Karpas-422 (cell line): ENCODE results near the gene MED22. TPM values are rescaled to one million over a fixed set of nuclear protein-coding genes. Genes with fewer than 3 reads are reported as not detected.
"Not testable (repeated sequence)": the region's sequence is repeated elsewhere in the genome, so short reads cannot be mapped to it uniquely, and the experiment has no call there.

Source experiments
- DNase-seq: peaks from one replicate; pipeline ENCODE4 v3.0.0-alpha.2; 2015
- H2AFZ ChIP-seq: fragments of 200-600 bp; sonication (generic); 2 replicates; pipeline ENCODE4 v1.6.1; 2014; ENCODE audit warnings: antibody characterized with exemption, low read length, mixed read lengths
- H3K27ac ChIP-seq: fragments of 200-600 bp; sonication (generic); 2 replicates; pipeline ENCODE4 v1.5.1; 2014; ENCODE audit warnings: mild to moderate bottlenecking, low read length, moderate library complexity
- H3K27me3 ChIP-seq: fragments of 200-600 bp; sonication (generic); 2 replicates; pipeline ENCODE4 v1.6.1; 2014; ENCODE audit warnings: low read length, mixed read lengths
- H3K36me3 ChIP-seq: fragments of 200-600 bp; sonication (generic); 2 replicates; pipeline ENCODE4 v1.6.1; 2014; ENCODE audit warnings: low read length, mixed read lengths; ENCODE audit not compliant: insufficient read depth
- H3K4me1 ChIP-seq: fragments of 200-600 bp; sonication (generic); 2 replicates; pipeline ENCODE4 v1.6.1; 2014; ENCODE audit warnings: mild to moderate bottlenecking, low read length, mixed read lengths
- H3K4me2 ChIP-seq: fragments of 200-600 bp; sonication (generic); 2 replicates; pipeline ENCODE4 v1.6.1; 2014; ENCODE audit warnings: low read length, low read depth, mild to moderate bottlenecking; ENCODE audit not compliant: poor library complexity, severe bottlenecking
- H3K4me3 ChIP-seq: fragments of 200-600 bp; sonication (generic); 2 replicates; pipeline ENCODE4 v1.5.1; 2014; ENCODE audit warnings: mild to moderate bottlenecking, antibody characterized with exemption, low read length, mixed read lengths
- H3K79me2 ChIP-seq: fragments of 200-600 bp; sonication (generic); 2 replicates; pipeline ENCODE4 v1.6.1; 2014; ENCODE audit warnings: mild to moderate bottlenecking, low read length, mixed read lengths
- H3K9ac ChIP-seq: fragments of 200-600 bp; sonication (generic); 2 replicates; pipeline ENCODE4 v1.6.0; 2014; ENCODE audit warnings: low read length
- H3K9me2 ChIP-seq: fragments of 200-600 bp; sonication (generic), shearing (Covaris generic); replicated peaks from 2 replicates; pipeline ENCODE4 v1.6.0; 2014; ENCODE audit warnings: mild to moderate bottlenecking, low read length, moderate library complexity; ENCODE audit not compliant: insufficient read depth
- H3K9me3 ChIP-seq: fragments of 300-700, 200-600 bp; sonication (generic); 2 replicates; pipeline ENCODE4 v1.6.1; 2014; ENCODE audit warnings: low read length, mixed read lengths
- H4K20me1 ChIP-seq: fragments of 200-600 bp; sonication (generic); 2 replicates; pipeline ENCODE4 v1.6.1; 2014; ENCODE audit warnings: mild to moderate bottlenecking, antibody characterized with exemption, low read length, low read depth; ENCODE audit not compliant: insufficient read depth
- total RNA-seq: library from RNA; depleted of rRNA; stranded (reverse); fragments of >200 nt; shearing (Covaris generic); gene quantifications from 2 replicates; pipeline ENCODE4 v1.2.3, GENCODE V29; 2014; ENCODE audit warnings: low replicate concordance

The MED22 gene
- total RNA-seq, 1 experiment from 2014 or later = 13.6 TPM

GRCh38 chr9:133334161-133334560 lies 13.8 kb downstream of the MED22 start:
- Histone ChIP-seq H2AFZ (no peak overlapping the region), H4K20me1 (peaks cover 21% of the 10 kb centered on the region), H3K4me1 (peaks cover 14% of the 10 kb centered on the region), H3K79me2 (peaks cover 21% of the 10 kb centered on the region), H3K9me3 (no peaks in the 10 kb centered on the region), H3K27me3 (no peaks in the 10 kb centered on the region), H3K9ac (peak overlapping the region; percentile 83; the same call in 1 of the 2 replicates), H3K4me2 (peak overlapping the region; percentile 78), H3K4me3 (no peak overlapping the region), H3K27ac (no peak overlapping the region), H3K9me2 (no peaks in the 10 kb centered on the region), H3K36me3 (peaks cover 21% of the 10 kb centered on the region; the same call in 1 of the 2 replicates)
- DNase-seq = no peak

GRCh38 chr9:133333566-133333965 lies 14.4 kb downstream of the MED22 start:
- no peak overlapping the region for H3K4me2 ChIP-seq
- peaks cover 21% of the 10 kb centered on the region for H4K20me1 ChIP-seq
- H3K9ac ChIP-seq = no peak overlapping the region
- H2AFZ ChIP-seq = no peak overlapping the region
- peaks cover 21% of the 10 kb centered on the region; the same call in 1 of the 2 replicates for H3K36me3 ChIP-seq
- H3K27me3 ChIP-seq = no peaks in the 10 kb centered on the region
- H3K79me2 ChIP-seq = peaks cover 21% of the 10 kb centered on the region
- peaks cover 14% of the 10 kb centered on the region for H3K4me1 ChIP-seq
- H3K27ac ChIP-seq = no peak overlapping the region
- H3K9me2 ChIP-seq = no peaks in the 10 kb centered on the region
- H3K4me3 ChIP-seq = no peak overlapping the region
- DNase-seq = no peak
- no peaks in the 10 kb centered on the region for H3K9me3 ChIP-seq

- no peaks in the 10 kb centered on the region for H3K9me2 ChIP-seq
- no peak overlapping the region for H3K4me3 ChIP-seq
- no peaks in the 10 kb centered on the region for H3K27me3 ChIP-seq
- H2AFZ ChIP-seq = no peak overlapping the region
- no peak overlapping the region for H3K4me2 ChIP-seq
- peaks cover 25% of the 10 kb centered on the region for H4K20me1 ChIP-seq
- peaks cover 21% of the 10 kb centered on the region for H3K79me2 ChIP-seq
- peaks cover 21% of the 10 kb centered on the region; the same call in 1 of the 2 replicates for H3K36me3 ChIP-seq
- no peak overlapping the region for H3K9ac ChIP-seq
- no peak for DNase-seq
- H3K4me1 ChIP-seq = peaks cover 14% of the 10 kb centered on the region
- no peak overlapping the region for H3K27ac ChIP-seq
- no peaks in the 10 kb centered on the region for H3K9me3 ChIP-seq
These were observed 14.9 kb downstream of the MED22 start for GRCh38 chr9:133333011-133333410.

- Histone ChIP-seq H3K4me1 (peaks cover 14% of the 10 kb centered on the region), H3K9me2 (no peaks in the 10 kb centered on the region), H4K20me1 (peaks cover 25% of the 10 kb centered on the region), H3K27ac (no peak overlapping the region), H2AFZ (no peak overlapping the region), H3K79me2 (peaks cover 21% of the 10 kb centered on the region), H3K4me2 (no peak overlapping the region), H3K36me3 (peaks cover 21% of the 10 kb centered on the region; the same call in 1 of the 2 replicates), H3K9ac (no peak overlapping the region), H3K9me3 (no peaks in the 10 kb centered on the region), H3K4me3 (no peak overlapping the region), H3K27me3 (no peaks in the 10 kb centered on the region)
- no peak for DNase-seq
These were observed 15.6 kb downstream of the MED22 start for GRCh38 chr9:133332381-133332730.

GRCh38 chr9:133331641-133332380 lies 16.1 kb downstream of the MED22 start:
- no peak overlapping the region for H2AFZ ChIP-seq
- H3K36me3 ChIP-seq = peaks cover 21% of the 10 kb centered on the region; the same call in 1 of the 2 replicates
- no peak overlapping the region for H3K4me2 ChIP-seq
- H4K20me1 ChIP-seq = peaks cover 25% of the 10 kb centered on the region
- H3K9me3 ChIP-seq = no peaks in the 10 kb centered on the region
- H3K79me2 ChIP-seq = peaks cover 21% of the 10 kb centered on the region
- H3K4me3 ChIP-seq = no peak overlapping the region
- DNase-seq = no peak
- no peaks in the 10 kb centered on the region for H3K9me2 ChIP-seq
- H3K9ac ChIP-seq = no peak overlapping the region
- no peaks in the 10 kb centered on the region for H3K27me3 ChIP-seq
- H3K27ac ChIP-seq = no peak overlapping the region
- H3K4me1 ChIP-seq = peaks cover 14% of the 10 kb centered on the region

GRCh38 chr9:133331221-133331620 lies 16.7 kb downstream of the MED22 start:
- Histone ChIP-seq H3K4me2 (no peak overlapping the region), H3K27ac (no peak overlapping the region), H3K36me3 (peaks cover 21% of the 10 kb centered on the region; the same call in 1 of the 2 replicates), H2AFZ (no peak overlapping the region), H4K20me1 (peaks cover 25% of the 10 kb centered on the region), H3K9me3 (no peaks in the 10 kb centered on the region), H3K9me2 (no peaks in the 10 kb centered on the region), H3K79me2 (peaks cover 21% of the 10 kb centered on the region), H3K4me3 (no peak overlapping the region), H3K9ac (no peak overlapping the region), H3K27me3 (no peaks in the 10 kb centered on the region), H3K4me1 (peaks cover 10% of the 10 kb centered on the region)
- no peak for DNase-seq

GRCh38 chr9:133329306-133330156 lies 18.4 kb downstream of the MED22 start:
- H3K4me1 ChIP-seq, DNase-seq, H3K9ac ChIP-seq, H3K79me2 ChIP-seq, H3K27ac ChIP-seq, H2AFZ ChIP-seq, H3K9me3 ChIP-seq, H3K27me3 ChIP-seq, H3K4me3 ChIP-seq, H3K4me2 ChIP-seq, H3K9me2 ChIP-seq: not testable (repeated sequence)
- H3K36me3 ChIP-seq = peaks cover 18% of the 10 kb centered on the region; the same call in 1 of the 2 replicates
- peaks cover 24% of the 10 kb centered on the region for H4K20me1 ChIP-seq

GRCh38 chr9:133327834-133328484 lies 20.0 kb downstream of the MED22 start:
- H3K79me2 ChIP-seq = no peaks in the 10 kb centered on the region
- H3K9me2 ChIP-seq = no peaks in the 10 kb centered on the region
- DNase-seq = peak; percentile 42
- no peak overlapping the region for H3K27ac ChIP-seq
- H3K4me2 ChIP-seq = no peak overlapping the region
- H3K4me1 ChIP-seq = no peaks in the 10 kb centered on the region
- no peak overlapping the region for H2AFZ ChIP-seq
- H4K20me1 ChIP-seq = peaks cover 10% of the 10 kb centered on the region
- no peaks in the 10 kb centered on the region for H3K9me3 ChIP-seq
- peaks cover 4% of the 10 kb centered on the region; the same call in 1 of the 2 replicates for H3K36me3 ChIP-seq
- no peak overlapping the region for H3K4me3 ChIP-seq
- no peaks in the 10 kb centered on the region for H3K27me3 ChIP-seq
- H3K9ac ChIP-seq = no peak overlapping the region
